HG03442 (cell line): ENCODE results near the gene ETNPPL.
"Not testable (repeated sequence)": the region's sequence is repeated elsewhere in the genome, so short reads cannot be mapped to it uniquely, and the experiment has no call there.

Experiments used
- ATAC-seq: cut with Tn5 transposase; IDR thresholded peaks from one replicate; pipeline ENCODE4 v1.9.1; 2021; ENCODE audit warnings: mild to moderate bottlenecking, moderate library complexity; ENCODE audit not compliant: unreplicated experiment

The ETNPPL gene

GRCh38 chr4:108758498-108758897, 4.4 kb downstream of the ETNPPL start:
- ATAC-seq: no peak

DNA sequence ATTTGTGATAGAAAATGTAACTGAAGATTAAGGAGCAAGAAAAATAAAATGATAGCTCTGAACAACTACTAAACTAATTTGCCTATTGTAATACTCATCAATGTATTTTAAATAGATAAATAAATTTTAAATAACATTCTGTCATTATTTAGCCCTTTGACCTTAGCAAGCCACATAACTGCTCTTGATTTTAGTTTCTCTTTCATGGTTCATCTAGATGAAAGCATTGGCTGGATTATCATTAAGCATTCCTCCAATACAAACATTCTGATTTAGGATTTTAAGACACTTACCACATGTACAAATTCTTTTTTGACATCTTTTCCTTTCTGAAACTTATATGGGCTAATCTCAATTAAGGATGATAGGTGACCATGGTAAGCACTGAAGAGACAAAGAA, 8.5 kb downstream of the ETNPPL start:
- no peak for ATAC-seq

DNA sequence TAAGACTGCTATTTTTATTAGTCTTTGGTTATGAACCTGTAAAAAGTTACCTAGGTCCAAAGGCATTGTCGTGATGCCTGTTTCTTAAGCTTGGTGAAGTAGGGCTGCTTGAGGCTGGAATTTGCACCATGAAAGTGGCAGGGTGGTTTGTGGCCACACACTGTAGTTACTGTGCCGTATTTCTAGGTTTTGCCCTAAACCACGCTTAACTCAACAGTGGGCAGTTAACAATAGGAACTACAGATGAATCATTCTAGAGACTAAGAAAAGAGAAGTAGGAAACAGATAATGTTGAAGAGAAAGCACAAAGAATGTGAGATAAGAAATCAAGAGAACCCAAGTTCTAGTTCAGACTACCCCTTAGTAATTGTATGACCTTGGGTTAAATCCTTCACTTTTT, 11.5 kb downstream of the ETNPPL start:
- no peak for ATAC-seq

GRCh38 chr4:108749119-108749518, 13.7 kb downstream of the ETNPPL start:
- no peak for ATAC-seq

DNA sequence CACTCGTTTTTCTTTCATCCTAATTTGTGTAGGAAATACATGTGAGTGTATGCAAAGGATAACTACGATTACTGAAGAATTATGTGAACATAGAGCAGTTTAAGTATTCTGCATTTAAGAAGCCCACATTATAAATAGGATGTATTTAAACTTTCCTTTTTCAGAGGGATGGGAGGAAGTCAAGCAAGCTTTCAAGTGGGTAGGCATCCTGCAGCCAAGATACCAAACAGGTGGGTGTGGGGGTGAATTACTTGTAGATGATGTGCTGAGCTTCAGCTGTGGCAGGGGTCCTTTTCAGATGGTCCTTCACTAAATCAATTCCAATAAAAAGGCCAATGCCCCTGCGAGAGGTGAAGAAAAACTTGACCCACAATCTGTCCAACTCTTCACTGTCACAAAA, 16.3 kb downstream of the ETNPPL start:
- ATAC-seq: no peak

- no peak for ATAC-seq
Measured at GRCh38 chr4:108744307-108744706, 18.5 kb downstream of the ETNPPL start.

DNA sequence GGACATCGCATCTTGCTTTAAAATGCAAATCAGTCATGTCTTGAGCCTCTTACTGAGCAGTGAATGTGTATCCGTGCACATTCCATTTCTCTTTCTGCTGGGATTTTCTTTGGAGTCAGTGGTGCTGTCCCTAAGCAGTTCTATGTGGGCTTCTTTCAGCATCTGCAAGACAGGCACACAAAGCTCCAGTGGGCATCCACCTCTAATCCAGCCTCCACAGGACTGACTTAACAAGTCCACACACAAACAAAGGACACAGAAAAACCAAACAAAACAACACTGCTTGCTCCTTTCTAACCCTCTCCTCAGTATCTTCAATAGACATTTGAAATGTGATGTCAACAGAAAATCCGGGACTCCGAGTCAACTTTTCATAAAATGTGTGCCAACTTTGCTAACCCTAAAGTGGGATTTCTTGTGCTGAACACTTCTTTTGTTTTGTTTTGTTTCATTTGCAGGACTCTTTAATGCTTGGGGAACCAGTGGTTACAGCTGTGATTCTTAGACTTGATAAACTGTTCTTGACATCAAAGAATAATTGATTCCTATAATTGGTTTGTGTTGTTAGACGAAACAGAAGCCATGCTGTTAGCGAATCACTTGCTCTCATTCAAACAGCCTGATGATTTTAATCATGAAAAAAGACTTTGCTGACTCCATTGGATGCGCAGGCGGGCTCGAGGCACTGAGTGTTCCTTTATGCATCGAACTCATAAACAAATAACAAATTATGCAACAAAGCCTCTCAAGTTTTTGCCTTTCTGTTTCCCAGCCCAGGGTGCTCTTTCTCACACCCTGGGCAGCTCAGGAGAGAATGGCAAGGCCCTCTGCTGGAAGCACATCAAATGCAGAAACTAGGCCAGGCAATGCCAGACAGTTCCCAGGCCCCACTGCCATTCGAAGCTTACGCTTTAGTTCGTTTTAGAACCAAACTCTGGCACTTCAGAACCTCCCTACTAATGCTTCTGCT, 20.1 kb downstream of the ETNPPL start:
- no peak for ATAC-seq

- no peak for ATAC-seq
Measured at GRCh38 chr4:108738003-108738706, 24.7 kb downstream of the ETNPPL start.

GRCh38 chr4:108731006-108731405, 31.8 kb downstream of the ETNPPL start:
- no peak for ATAC-seq

GRCh38 chr4:108730579-108730978, 32.3 kb downstream of the ETNPPL start:
- no peak for ATAC-seq

DNA sequence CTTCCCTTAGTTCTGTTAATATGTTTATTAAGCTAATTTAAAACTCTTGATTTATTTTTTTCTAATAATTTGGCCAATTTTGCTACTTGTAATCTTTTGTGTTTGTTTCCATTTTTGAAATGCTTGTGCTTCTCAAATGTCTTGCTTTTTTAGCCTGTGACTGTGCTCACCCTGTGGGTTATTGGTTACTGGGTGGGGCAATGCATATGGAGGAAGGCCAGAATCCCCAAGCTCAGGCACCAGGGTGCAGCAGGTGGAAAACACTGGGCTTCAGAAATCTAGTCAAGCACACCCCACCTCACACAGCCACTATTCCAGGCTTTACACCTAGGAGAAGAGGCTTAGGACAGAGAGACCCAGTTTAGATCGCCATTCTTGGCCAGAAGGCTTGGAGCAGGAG, 33.1 kb downstream of the ETNPPL start:
- no peak for ATAC-seq

- ATAC-seq: no peak
Measured at GRCh38 chr4:108725457-108725856, 37.4 kb downstream of the ETNPPL start.

GRCh38 chr4:108717386-108717785, 45.5 kb downstream of the ETNPPL start:
- no peak for ATAC-seq

GRCh38 chr4:108716340-108716739, 46.5 kb downstream of the ETNPPL start:
- ATAC-seq: no peak

DNA sequence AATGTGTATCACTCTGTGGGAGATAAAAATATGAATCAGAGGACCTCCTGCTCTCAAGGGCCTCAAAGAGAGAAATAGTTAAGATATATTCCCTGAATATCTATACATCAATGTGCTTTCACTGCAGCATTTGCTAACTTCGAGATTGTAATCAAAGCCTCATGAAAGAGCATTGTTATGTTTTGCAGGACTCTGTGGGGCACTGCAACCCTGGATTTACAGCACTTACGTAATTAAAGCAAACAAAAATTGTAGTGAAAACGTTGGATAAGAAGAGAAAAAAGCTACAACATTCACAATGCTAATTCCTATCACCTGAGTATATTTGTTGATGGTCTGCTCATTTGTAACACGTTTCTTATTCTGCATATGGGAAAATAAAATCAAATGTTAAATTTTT, 48.0 kb downstream of the ETNPPL start:
- ATAC-seq: no peak

DNA sequence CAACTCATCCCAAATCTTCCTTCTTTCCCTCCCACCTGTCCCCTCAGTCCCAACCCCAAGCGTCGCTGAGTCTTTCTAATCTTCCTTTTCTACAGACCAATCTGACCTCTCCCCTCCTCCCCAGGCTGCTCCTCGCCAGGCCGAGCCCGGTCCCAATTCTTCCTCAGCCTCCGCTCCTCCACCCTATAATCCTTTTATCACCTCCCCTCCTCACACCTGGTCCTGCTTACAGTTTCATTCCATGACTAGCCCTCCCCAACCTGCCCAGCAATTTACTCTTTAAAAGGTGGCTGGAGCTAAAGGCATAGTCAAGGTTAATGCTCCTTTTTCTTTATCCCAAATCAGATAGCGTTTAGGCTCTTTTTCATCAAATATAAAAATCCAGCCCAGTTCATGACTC, 52.3 kb downstream of the ETNPPL start:
- ATAC-seq: not testable (repeated sequence)

GRCh38 chr4:108709722-108710121, 53.1 kb downstream of the ETNPPL start:
- no peak for ATAC-seq

DNA sequence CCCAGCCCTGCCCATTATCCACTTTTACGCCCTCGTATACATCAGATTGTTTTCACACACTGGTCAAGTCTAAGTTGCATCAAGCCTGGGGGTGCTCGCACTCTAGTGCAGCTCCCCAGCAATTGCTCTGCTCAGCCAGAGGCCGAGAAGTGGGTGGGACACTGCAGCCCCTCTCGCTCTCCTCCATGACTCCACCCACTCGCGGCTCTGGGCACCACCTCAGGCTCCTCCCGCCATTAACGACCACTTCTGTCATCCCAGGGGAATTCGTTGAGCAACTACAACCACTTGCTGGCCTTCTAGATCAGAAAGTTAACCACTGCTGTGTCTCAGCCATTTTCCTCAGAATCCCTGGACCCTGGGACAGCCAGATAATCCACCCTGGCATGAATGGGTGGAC, 53.6 kb downstream of the ETNPPL start:
- ATAC-seq: no peak

- no peak for ATAC-seq
Measured at GRCh38 chr4:108706289-108706688, 56.6 kb downstream of the ETNPPL start.

DNA sequence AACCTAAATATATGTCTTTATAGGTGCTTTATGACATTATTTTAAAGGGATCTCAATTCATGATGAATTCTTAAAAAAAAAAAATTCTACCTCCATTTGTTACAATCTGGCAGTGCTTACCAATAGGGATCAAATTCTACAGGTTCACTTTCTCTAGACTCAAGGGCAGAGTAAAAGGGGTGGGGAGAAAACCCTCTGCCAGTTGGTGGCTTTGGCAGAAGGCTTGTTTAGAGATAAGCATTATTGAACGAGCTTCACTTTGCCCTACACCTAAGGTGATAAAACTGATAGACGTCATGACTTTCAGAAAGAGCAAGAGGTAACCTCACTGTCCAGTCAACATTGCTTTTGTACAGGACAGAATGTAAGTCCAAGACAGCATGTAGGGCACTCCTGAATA, 58.9 kb downstream of the ETNPPL start:
- no peak for ATAC-seq

- ATAC-seq: no peak
Measured at GRCh38 chr4:108703370-108703769, 59.5 kb downstream of the ETNPPL start.

DNA sequence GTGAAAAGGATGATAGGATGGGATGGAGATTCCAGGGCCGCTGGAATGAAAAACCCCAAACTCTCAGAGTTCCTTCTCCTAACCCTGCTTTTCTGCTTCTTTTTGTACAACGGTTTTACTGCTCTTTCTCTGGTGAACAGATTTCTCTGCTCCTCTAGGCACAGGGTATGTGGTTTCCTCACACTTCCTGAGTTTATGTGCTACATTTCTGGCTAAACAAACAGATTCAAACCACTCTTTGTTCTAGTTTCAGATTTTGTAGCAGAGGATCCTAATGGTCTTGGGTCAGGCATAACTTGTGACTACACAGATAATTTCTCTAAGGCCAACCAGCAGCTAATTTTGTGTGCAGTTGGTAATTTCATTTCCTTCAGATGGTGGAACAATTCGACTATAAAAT, 59.9 kb downstream of the ETNPPL start:
- ATAC-seq: no peak
